IMR-90 (cell line): ENCODE measurements around the gene NECAB2.

Experiments
- CTCF ChIP-seq: conservative IDR thresholded peaks from 2 replicates; pipeline ENCODE4 v1.5.1; 2012; ENCODE audit warnings: mild to moderate bottlenecking, low read depth, low read length, improper control_type of control experiment
- ELK1 ChIP-seq: fragments of 150-350 bp; IDR thresholded peaks from 2 replicates; pipeline ENCODE4 v1.6.1; 2016; ENCODE audit warnings: low read depth, mild to moderate bottlenecking, low read length, moderate library complexity, borderline replicate concordance
- FOS ChIP-seq: fragments of 150-350 bp; IDR thresholded peaks from 2 replicates; pipeline ENCODE4 v1.6.1; 2016; ENCODE audit warnings: low read depth, low read length
- MAFK ChIP-seq: IDR thresholded peaks from 2 replicates; pipeline ENCODE4 v1.6.1; 2012; ENCODE audit warnings: low read depth, low read length, improper control_type of control experiment
- MAZ ChIP-seq: IDR thresholded peaks from 2 replicates; pipeline ENCODE4 v1.6.1; 2012; ENCODE audit warnings: low read depth, mild to moderate bottlenecking, low read length, improper control_type of control experiment, moderate library complexity, borderline replicate concordance
- POLR2A ChIP-seq: IDR thresholded peaks from 2 replicates; pipeline ENCODE4 v1.6.1; 2012; ENCODE audit warnings: mild to moderate bottlenecking, low read depth, low read length
- RAD21 ChIP-seq: IDR thresholded peaks from 2 replicates; pipeline ENCODE4 v1.6.1; 2012; ENCODE audit warnings: low read length, improper control_type of control experiment
- RCOR1 ChIP-seq: IDR thresholded peaks from 2 replicates; pipeline ENCODE4 v1.6.1; 2012; ENCODE audit warnings: mild to moderate bottlenecking, low read length, improper control_type of control experiment; ENCODE audit not compliant: insufficient replicate concordance
- USF2 ChIP-seq: fragments of 150-350 bp; IDR thresholded peaks from 2 replicates; pipeline ENCODE4 v1.6.1; 2017; ENCODE audit warnings: mild to moderate bottlenecking, antibody characterized with exemption, low read length, low read depth

- TF ChIP-seq CTCF (no peak), RCOR1 (no peak), POLR2A (no peak), FOS (no peak), RAD21 (no peak), MAFK (no peak), ELK1 (no peak), USF2 (no peak), MAZ (no peak)
These were observed 73.8 kb downstream of the NECAB2 start for GRCh38 chr16:84041881-84042280.
